ENCODE results near the gene ABHD17B. TPM values are rescaled to one million over a fixed set of nuclear protein-coding genes. Genes with fewer than 3 reads are reported as not detected.

Gene ABHD17B
- total and polyA plus RNA-seq, 4 donors: 5.2 to 17.7 (median 10.1) TPM

DNA sequence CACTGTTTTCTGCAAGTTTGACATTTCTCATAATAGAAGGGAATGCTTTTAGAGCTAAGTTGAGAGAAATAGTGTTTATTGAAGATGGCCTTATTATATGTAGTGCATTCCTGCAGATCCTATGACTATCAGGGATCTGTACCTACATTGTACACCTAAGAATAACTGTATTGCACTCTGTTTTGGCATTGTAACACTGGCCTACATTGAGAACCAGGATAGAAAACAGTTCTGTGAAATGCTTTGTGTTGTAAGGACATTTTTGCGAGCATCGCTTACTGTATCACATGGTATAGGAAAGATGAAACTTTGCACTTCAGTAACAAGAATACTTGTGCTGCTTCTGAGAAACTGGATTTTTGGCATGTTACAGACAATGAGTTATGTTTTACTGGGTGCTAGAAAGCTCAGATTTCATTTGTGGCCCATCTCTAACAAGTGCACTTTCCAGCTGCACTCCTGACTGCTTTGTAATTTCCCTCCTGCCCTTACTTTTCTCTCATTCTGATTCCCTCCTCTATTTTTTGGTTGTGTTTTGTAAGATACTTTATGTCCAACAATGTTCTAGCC lies 31.1 kb upstream of the ABHD17B start (continued):
- TF ChIP-seq, protein P1, sequence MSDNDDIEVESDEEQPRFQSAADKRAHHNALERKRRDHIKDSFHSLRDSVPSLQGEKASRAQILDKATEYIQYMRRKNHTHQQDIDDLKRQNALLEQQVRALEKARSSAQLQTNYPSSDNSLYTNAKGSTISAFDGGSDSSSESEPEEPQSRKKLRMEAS (IDR thresholded peaks at IDR 0.05): no peak

- Histone ChIP-seq H3K27ac (ENCODE audit: low read depth in 1 of 2, low read length in 2 of 2) (no peak overlapping the region), H3K36me3 (ENCODE audit: control insufficient read depth in 4 of 4, insufficient read depth in 3 of 4, low read depth in 1 of 4, low read length in 3 of 4) (no peaks in the 10 kb centered on the region), H3K27me3 (ENCODE audit: control insufficient read depth in 4 of 4, insufficient read depth in 4 of 4, low read length in 3 of 4) (no peaks in the 10 kb centered on the region), H3K9me3 (ENCODE audit: control insufficient read depth in 4 of 4, low read length in 3 of 4) (no peaks in the 10 kb centered on the region), H3K9ac (ENCODE audit: low read depth in 1 of 2, low read length in 2 of 2) (no peak overlapping the region), H3K4me1 (ENCODE audit: control insufficient read depth in 4 of 4, insufficient read depth in 4 of 4, low read length in 3 of 4) (peaks cover 0 to 3% (median 3%) of the 10 kb centered on the region in 4 donors), H3K4me3 (ENCODE audit: low read depth in 1 of 3, low read length in 3 of 3) (no peak overlapping the region)
- WGBS: 97% methylated on average over 2 of the region's 2 CpGs
- no peak for TF ChIP-seq JUND (IDR thresholded peaks at IDR 0.05)
- TF ChIP-seq YY1 (IDR thresholded peaks at IDR 0.05): no peak
- TF ChIP-seq NR2F2 (IDR thresholded peaks at IDR 0.05): no peak
- TF ChIP-seq FOXA2 (IDR thresholded peaks at IDR 0.05): no peak
- TF ChIP-seq HNF4A (conservative IDR thresholded peaks at IDR 0.05): no peak
- TF ChIP-seq, protein P2, sequence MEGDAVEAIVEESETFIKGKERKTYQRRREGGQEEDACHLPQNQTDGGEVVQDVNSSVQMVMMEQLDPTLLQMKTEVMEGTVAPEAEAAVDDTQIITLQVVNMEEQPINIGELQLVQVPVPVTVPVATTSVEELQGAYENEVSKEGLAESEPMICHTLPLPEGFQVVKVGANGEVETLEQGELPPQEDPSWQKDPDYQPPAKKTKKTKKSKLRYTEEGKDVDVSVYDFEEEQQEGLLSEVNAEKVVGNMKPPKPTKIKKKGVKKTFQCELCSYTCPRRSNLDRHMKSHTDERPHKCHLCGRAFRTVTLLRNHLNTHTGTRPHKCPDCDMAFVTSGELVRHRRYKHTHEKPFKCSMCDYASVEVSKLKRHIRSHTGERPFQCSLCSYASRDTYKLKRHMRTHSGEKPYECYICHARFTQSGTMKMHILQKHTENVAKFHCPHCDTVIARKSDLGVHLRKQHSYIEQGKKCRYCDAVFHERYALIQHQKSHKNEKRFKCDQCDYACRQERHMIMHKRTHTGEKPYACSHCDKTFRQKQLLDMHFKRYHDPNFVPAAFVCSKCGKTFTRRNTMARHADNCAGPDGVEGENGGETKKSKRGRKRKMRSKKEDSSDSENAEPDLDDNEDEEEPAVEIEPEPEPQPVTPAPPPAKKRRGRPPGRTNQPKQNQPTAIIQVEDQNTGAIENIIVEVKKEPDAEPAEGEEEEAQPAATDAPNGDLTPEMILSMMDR (IDR thresholded peaks at IDR 0.05; ENCODE audit: low read depth, low read length, missing input control): no peak
- TF ChIP-seq SP1 (IDR thresholded peaks at IDR 0.05): no peak
- TF ChIP-seq ZBTB33 (IDR thresholded peaks at IDR 0.05): no peak
- no peak for TF ChIP-seq FOXA1 (IDR thresholded peaks at IDR 0.05)
- no peak for DNase-seq (ENCODE audit: low spot score)
These were observed 30.1 kb upstream of the ABHD17B start for GRCh38 chr9:71941060-71941568.

GRCh38 chr9:71937898-71938297 lies 26.9 kb upstream of the ABHD17B start:
- Histone ChIP-seq H3K4me3 (ENCODE audit: low read depth in 1 of 3, low read length in 3 of 3) (no peak overlapping the region), H3K36me3 (ENCODE audit: control insufficient read depth in 4 of 4, insufficient read depth in 3 of 4, low read depth in 1 of 4, low read length in 3 of 4) (no peaks in the 10 kb centered on the region), H3K27me3 (ENCODE audit: control insufficient read depth in 4 of 4, insufficient read depth in 4 of 4, low read length in 3 of 4) (no peaks in the 10 kb centered on the region), H3K4me1 (ENCODE audit: control insufficient read depth in 4 of 4, insufficient read depth in 4 of 4, low read length in 3 of 4) (peaks cover 0 to 4% (median 4%) of the 10 kb centered on the region in 4 donors), H3K9ac (ENCODE audit: low read depth in 1 of 2, low read length in 2 of 2) (no peak overlapping the region), H3K9me3 (ENCODE audit: control insufficient read depth in 4 of 4, low read length in 3 of 4) (no peaks in the 10 kb centered on the region), H3K27ac (ENCODE audit: low read depth in 1 of 2, low read length in 2 of 2) (no peak overlapping the region)
- DNase-seq (ENCODE audit: low spot score): no peak
- WGBS: 81% methylated on average over 1 of the region's 1 CpG
- TF ChIP-seq TAF1 (conservative IDR thresholded peaks at IDR 0.05): no peak
- TF ChIP-seq SP1 (IDR thresholded peaks at IDR 0.05): no peak
- TF ChIP-seq FOXA2 (IDR thresholded peaks at IDR 0.05): no peak
- no peak for TF ChIP-seq ATF3 (IDR thresholded peaks at IDR 0.05)
- TF ChIP-seq, protein P2 (IDR thresholded peaks at IDR 0.05; ENCODE audit: low read depth, low read length, missing input control): no peak
- no peak for TF ChIP-seq JUND (IDR thresholded peaks at IDR 0.05)
- TF ChIP-seq ZBTB33 (IDR thresholded peaks at IDR 0.05): no peak
- TF ChIP-seq, protein P1 (IDR thresholded peaks at IDR 0.05): no peak
- no peak for TF ChIP-seq GABPA (IDR thresholded peaks at IDR 0.05 in 1 of 2, conservative IDR thresholded peaks at IDR 0.05 in 1 of 2)
